Erythroblast (primary cell): Measurements from ENCODE around the gene KIAA0753.

Source experiments
- GATA1 ChIP-seq: IDR thresholded peaks from 2 replicates; pipeline ENCODE4 v1.6.1; 2011; ENCODE audit warnings: low read depth, mild to moderate bottlenecking, control low read depth, low read length, moderate library complexity
- POLR2A ChIP-seq: IDR thresholded peaks from 2 replicates; pipeline ENCODE4 v1.6.1; 2011; ENCODE audit warnings: mild to moderate bottlenecking, low read length

DNA sequence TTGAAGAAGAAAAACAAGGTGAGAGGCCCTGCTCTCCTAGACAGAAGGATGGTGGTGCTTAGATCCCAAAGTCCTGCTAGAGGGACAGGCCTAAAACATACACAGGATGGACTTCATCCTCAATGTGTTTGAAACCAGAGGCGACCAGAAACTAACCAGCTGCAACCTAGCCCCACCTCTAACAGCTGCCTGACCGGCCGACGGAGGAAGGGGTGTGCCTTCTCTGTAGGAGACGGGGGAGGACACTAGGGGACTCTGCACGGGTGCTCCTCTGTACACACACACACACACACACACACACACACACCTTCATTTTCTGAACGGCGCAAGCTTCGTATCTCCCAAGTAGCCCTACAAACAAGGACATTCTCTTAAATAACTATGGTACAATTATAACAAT is 59.9 kb downstream of the KIAA0753 start:
- no peak for TF ChIP-seq POLR2A
- no peak for TF ChIP-seq GATA1
